ENCODE measurements around the gene JAK3.
"Not testable (repeated sequence)": the region's sequence is repeated elsewhere in the genome, so short reads cannot be mapped to it uniquely, and the experiment has no call there.

Gene JAK3

DNA sequence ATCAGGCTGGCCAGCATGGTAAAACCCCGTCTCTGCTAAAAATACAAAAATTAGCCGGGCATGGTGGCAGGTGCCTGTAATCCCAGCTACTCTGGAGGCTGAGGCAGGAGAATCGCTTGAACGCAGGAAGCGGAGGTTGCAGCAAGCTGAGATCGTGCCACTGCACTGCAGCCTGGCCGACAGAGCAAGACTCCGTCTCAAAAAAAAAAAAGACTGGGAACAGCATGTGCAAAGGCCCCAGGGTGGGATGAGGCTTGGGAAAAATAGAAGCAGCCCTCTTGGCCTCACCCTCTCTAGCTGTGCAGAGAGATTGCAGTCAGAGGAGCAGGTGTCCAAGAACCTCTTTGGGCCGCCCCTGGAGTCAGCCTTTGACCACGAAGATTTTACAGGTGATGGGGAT lies 69.9 kb downstream of the JAK3 start:
- DNase-seq (ENCODE audit: low read depth in 2 of 2), result not testable (repeated sequence)

DNA sequence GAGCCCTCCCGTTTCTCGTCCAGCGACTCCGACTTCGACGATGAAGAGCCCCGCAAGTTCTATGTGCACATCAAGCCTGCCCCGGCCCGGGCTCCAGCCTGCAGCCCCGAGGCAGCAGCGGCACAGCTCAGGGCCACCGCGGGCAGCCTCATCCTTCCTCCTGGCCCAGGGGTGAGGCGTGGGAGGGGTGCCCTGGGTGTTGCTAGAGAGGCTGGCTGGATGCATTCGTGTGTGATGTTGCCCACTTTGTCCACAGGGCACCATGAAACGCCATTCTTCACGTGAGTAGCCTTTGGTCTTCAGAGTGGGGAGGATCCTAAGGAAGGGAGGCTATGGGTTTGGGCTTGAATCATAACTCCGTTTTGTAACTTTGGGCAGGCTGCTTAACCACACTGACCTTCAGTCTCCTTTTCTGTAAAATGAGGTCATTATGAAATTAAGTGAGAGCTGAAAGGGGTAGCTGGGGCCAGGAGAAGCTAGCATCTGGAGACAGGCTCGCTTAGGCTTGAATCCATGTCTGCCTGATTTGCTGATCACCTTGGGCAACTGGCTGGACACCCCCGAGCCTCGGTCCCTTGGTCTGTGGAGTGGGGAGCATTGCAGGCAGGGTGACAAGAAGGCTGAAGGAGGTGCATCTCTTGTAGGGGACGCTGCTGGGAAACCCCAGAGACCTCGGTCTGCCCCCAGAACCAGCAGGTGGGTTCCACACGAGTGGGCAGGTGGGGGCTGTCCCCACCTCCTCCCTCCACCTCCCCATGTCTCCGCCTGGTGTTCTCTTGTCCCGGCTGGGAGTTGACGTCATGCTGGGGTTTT lies 71.6 kb downstream of the JAK3 start:
- peak in 1 of 2 donors; percentile 33 for DNase-seq (ENCODE audit: low read depth in 2 of 2)

DNA sequence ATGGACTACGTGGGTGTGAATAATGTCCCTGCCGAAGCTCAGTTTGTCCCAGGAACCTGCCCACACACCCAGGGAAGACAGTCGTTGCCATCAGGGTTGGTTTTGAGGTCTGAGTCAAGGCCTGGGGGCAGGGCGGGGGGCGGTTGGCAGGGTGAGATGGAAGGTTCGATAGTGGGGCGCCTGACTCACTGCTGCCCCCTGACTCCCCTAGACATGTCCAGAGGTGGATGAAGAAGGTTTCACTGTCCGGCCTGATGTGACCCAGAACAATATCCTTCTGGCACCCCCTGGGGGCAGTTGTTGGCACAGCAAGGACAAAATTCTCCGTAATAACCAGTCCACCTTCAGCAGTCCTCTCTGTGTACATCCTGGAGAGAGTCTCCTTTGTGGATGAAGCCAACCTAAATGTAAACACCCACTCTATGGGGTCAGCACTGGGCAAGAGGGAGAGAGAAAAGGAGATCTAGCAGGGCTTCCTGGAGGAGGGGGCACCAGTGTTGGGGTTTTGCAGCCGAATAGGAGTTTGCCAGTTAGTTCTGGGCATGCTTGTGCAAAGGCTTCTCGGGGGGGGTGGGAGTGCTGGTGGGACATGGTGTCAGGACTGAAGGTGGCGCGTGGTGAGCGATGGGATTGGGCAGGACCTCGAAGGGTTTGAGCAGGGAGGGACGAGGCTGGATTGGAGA lies 72.4 kb downstream of the JAK3 start:
- DNase-seq (ENCODE audit: low read depth in 2 of 2), result no peak

All from stimulated activated CD8-positive, alpha-beta memory T cell treated with anti-CD3 and anti-CD28 coated beads, Interleukin-15, amount 100 ng/mL, for 48 hours (primary cell).